ENCODE data around the gene MTMR8.

Gene MTMR8

GRCh38 chrX:64377753-64378152, 17.5 kb downstream of the MTMR8 start:
- no peak for TF ChIP-seq CTCF (IDR thresholded peaks at IDR 0.05; ENCODE audit: low read depth, low read length)
- in situ Hi-C loops (cut with HindIII; ENCODE audit: low sequenced_read_pairs) = no loop called here
- no peak for DNase-seq (ENCODE audit: low read depth, low spot score)
- no peak overlapping the region for H3K4me3 ChIP-seq (ENCODE audit: low read depth, low read length)

- no peak for TF ChIP-seq CTCF (IDR thresholded peaks at IDR 0.05; ENCODE audit: low read depth, low read length)
- in situ Hi-C loops (cut with HindIII; ENCODE audit: low sequenced_read_pairs) = no loop called here
- no peak overlapping the region for H3K4me3 ChIP-seq (ENCODE audit: low read depth, low read length)
- DNase-seq (ENCODE audit: low read depth, low spot score) = no peak
These were observed 43.2 kb downstream of the MTMR8 start for GRCh38 chrX:64352081-64352480.

GRCh38 chrX:64350521-64350920, 44.7 kb downstream of the MTMR8 start:
- H3K4me3 ChIP-seq (ENCODE audit: low read depth, low read length) = no peak overlapping the region
- TF ChIP-seq CTCF (IDR thresholded peaks at IDR 0.05; ENCODE audit: low read depth, low read length) = no peak
- no peak for DNase-seq (ENCODE audit: low read depth, low spot score)
- in situ Hi-C loops (cut with HindIII; ENCODE audit: low sequenced_read_pairs) = no loop called here

GRCh38 chrX:64350047-64350446, 45.2 kb downstream of the MTMR8 start:
- in situ Hi-C loops (cut with HindIII; ENCODE audit: low sequenced_read_pairs) = no loop called here

GRCh38 chrX:64342811-64343210, 52.4 kb downstream of the MTMR8 start:
- in situ Hi-C loops (cut with HindIII; ENCODE audit: low sequenced_read_pairs) = no loop called here
- TF ChIP-seq CTCF (IDR thresholded peaks at IDR 0.05; ENCODE audit: low read depth, low read length) = no peak
- no peak for DNase-seq (ENCODE audit: low read depth, low spot score)
- H3K4me3 ChIP-seq (ENCODE audit: low read depth, low read length) = no peak overlapping the region

More at GRCh38 chrX:64350047-64350446, 45.2 kb downstream of the MTMR8 start:
- no peak for TF ChIP-seq CTCF (IDR thresholded peaks at IDR 0.05; ENCODE audit: low read depth, low read length)
- no peak for DNase-seq (ENCODE audit: low read depth, low spot score)
- H3K4me3 ChIP-seq (ENCODE audit: low read depth, low read length) = no peak overlapping the region

GRCh38 chrX:64338296-64338695, 57.0 kb downstream of the MTMR8 start:
- DNase-seq (ENCODE audit: low read depth, low spot score) = no peak
- no peak for TF ChIP-seq CTCF (IDR thresholded peaks at IDR 0.05; ENCODE audit: low read depth, low read length)
- in situ Hi-C loops (cut with HindIII; ENCODE audit: low sequenced_read_pairs) = no loop called here

GRCh38 chrX:64334467-64334866, 60.8 kb downstream of the MTMR8 start:
- no peak overlapping the region for H3K4me3 ChIP-seq (ENCODE audit: low read depth, low read length)
- no peak for DNase-seq (ENCODE audit: low read depth, low spot score)
- TF ChIP-seq CTCF (IDR thresholded peaks at IDR 0.05; ENCODE audit: low read depth, low read length) = no peak
- in situ Hi-C loops (cut with HindIII; ENCODE audit: low sequenced_read_pairs) = no loop called here

More at GRCh38 chrX:64338296-64338695, 57.0 kb downstream of the MTMR8 start:
- no peak overlapping the region for H3K4me3 ChIP-seq (ENCODE audit: low read depth, low read length)

All from astrocyte of the spinal cord (primary cell).